Adrenal gland (tissue), 12 donors: Measurements from ENCODE around the gene KCNN2. TPM values are rescaled to one million over a fixed set of nuclear protein-coding genes. Genes with fewer than 3 reads are reported as not detected.

Experiments
- DNase-seq, 7 donors: peaks; one replicate each; pipeline ENCODE4 v3.0.0-alpha.2; 2019 to 2020
- H3K27ac ChIP-seq, 5 donors: fragments of 200-600 bp; sonication (generic) in 4 of 5; 1 replicate in 3 of 5; 2 replicates in 2 of 5; pipeline versions ENCODE4 v1.5.1 to v1.8.0; 2016 to 2020; ENCODE audit warnings: mild to moderate bottlenecking in 1 of 5
- H3K27me3 ChIP-seq: fragments of 200-600 bp; 2 replicates; pipeline ENCODE4 v1.8.0; 2021
- H3K36me3 ChIP-seq, 2 donors: fragments of 200-600 bp; replicated peaks in 1 of 2; 1 replicate in 1 of 2; 2 replicates in 1 of 2; pipeline versions ENCODE4 v1.5.1 to v1.8.0; 2018 to 2022
- H3K4me1 ChIP-seq, 2 donors: fragments of 200-600 bp; replicated peaks in 1 of 2; 1 replicate in 1 of 2; 2 replicates in 1 of 2; pipeline versions ENCODE4 v1.5.1 to v1.8.0; 2018 to 2021
- H3K4me3 ChIP-seq, 4 donors: fragments of 200-600 bp; sonication (generic) in 3 of 4; one replicate each; pipeline ENCODE4 v1.5.1; 2016 to 2018
- H3K9me3 ChIP-seq, 3 donors: fragments of 200-600 bp; sonication (generic) in 1 of 3; replicated peaks in 1 of 3; 1 replicate in 2 of 3; 2 replicates in 1 of 3; pipeline versions ENCODE4 v1.5.1 to v1.8.0; 2016 to 2021
- POLR2A ChIP-seq, 2 donors: fragments of 450-650 bp; IDR thresholded peaks; one replicate each; pipeline ENCODE4 v1.6.1; 2017; ENCODE audit warnings: antibody characterized with exemption in 2 of 2, mild to moderate bottlenecking in 2 of 2, moderate library complexity in 1 of 2
- WGBS, 4 donors: extraction: QIAGEN DNeasy Blood & Tissue Kit in 2 of 4; methylation state at CpG; one replicate each; pipeline versions ENCODE4 v1.1.5 to v1.1.7; 2013 to 2017; 5-methylcytosine and 5-hydroxymethylcytosine counted together
- intact Hi-C, 2 donors: fragments of 100-400 bp; cut with DNase I; formaldehyde crosslinking; loops; one replicate each; pipeline versions ENCODE4 v1.14.1 to v1.15.0; 2022 to 2023
- polyA plus RNA-seq, 3 donors: library from polyadenylated mRNA; stranded (reverse); fragments of 200-250 nt in 2 of 3; fragments of 350-450 nt in 1 of 3; fragmentation: Illumina TruSeq in 1 of 3; extraction: RNeasy Lipid Tissue Mini Kit (QIAGEN cat#74804) in 1 of 3; gene quantifications; one replicate each; pipeline ENCODE4 v1.2.3, GENCODE V29; 2013 to 2014
- total RNA-seq, 9 donors: library from RNA; depleted of rRNA in 4 of 9; stranded (reverse); fragments of >200 nt in 4 of 9; fragments of 120-200 nt in 1 of 9; fragmentation: NEBNext Ultra II Directional in 1 of 9; extraction: Animal tissue kit (Norgen Biotek cat#: 25700) in 1 of 9; gene quantifications; one replicate each; pipeline versions ENCODE4 v1.1.0 to v1.2.4, GENCODE V29; 2013 to 2023
- TF ChIP-seq, protein P1 (sequence below), 6 experiments: fragments of 450-650 bp in 4 of 6; fragments of 200-600 bp in 2 of 6; sonication (generic) in 1 of 6; IDR thresholded peaks; 1 replicate in 5 of 6; 2 replicates in 1 of 6; pipeline versions ENCODE4 v1.5.1 to v1.8.0; 2016 to 2021; ENCODE audit warnings: antibody characterized with exemption in 6 of 6, mild to moderate bottlenecking in 2 of 6, moderate library complexity in 1 of 6
- donor health status: healthy with polysubstance abuse.
- donor health status: Bipolar disorder and iron deficiency.
- donor health status: DM: yes; HTN: yes; CAD: no.
- donor health status: DM: no; HTN: no; CAD: no.
- donor health status: DM: no; HTN: no; CAD: no.
- donor health status: DM: yes; HTN: yes; CAD: no.

KCNN2 gene
- total and polyA plus RNA-seq, 12 donors, result 18.5 to 184 (median 44.7) TPM

DNA sequence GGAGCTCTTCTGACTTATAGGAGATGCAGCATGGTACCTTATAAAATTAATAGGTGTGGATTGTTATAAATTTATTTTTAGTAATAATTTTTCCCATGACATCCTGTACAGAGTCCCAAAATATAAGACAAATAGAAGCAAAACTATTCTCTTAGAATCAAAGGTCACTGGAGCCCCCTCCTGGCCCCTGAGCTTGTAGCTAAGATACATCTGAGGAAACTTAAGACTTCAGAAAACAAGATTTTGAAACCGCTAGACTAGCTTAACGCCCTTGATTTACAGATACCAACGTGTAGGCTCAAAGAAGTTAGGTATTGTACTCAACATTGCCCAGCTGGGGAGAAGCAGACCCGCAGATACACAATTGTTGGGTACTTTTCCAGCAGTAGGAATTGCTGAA, 45.7 kb upstream of the KCNN2 start:
- Histone ChIP-seq H3K4me1 (no peaks in the 10 kb centered on the region), H3K36me3 (no peaks in the 10 kb centered on the region), H3K27ac (no peak overlapping the region), H3K27me3 (no peaks in the 10 kb centered on the region), H3K9me3 (no peaks in the 10 kb centered on the region), H3K4me3 (no peak overlapping the region)
- TF ChIP-seq, protein P1, sequence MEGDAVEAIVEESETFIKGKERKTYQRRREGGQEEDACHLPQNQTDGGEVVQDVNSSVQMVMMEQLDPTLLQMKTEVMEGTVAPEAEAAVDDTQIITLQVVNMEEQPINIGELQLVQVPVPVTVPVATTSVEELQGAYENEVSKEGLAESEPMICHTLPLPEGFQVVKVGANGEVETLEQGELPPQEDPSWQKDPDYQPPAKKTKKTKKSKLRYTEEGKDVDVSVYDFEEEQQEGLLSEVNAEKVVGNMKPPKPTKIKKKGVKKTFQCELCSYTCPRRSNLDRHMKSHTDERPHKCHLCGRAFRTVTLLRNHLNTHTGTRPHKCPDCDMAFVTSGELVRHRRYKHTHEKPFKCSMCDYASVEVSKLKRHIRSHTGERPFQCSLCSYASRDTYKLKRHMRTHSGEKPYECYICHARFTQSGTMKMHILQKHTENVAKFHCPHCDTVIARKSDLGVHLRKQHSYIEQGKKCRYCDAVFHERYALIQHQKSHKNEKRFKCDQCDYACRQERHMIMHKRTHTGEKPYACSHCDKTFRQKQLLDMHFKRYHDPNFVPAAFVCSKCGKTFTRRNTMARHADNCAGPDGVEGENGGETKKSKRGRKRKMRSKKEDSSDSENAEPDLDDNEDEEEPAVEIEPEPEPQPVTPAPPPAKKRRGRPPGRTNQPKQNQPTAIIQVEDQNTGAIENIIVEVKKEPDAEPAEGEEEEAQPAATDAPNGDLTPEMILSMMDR (IDR thresholded peaks at IDR 0.05), result no peak
- no peak for TF ChIP-seq POLR2A (IDR thresholded peaks at IDR 0.05)
- DNase-seq, result no peak
- intact Hi-C loops, result no loop called here
- 45 to 71% (median 62%) methylated on average over 4 of the region's 4 CpGs for WGBS, 4 donors

DNA sequence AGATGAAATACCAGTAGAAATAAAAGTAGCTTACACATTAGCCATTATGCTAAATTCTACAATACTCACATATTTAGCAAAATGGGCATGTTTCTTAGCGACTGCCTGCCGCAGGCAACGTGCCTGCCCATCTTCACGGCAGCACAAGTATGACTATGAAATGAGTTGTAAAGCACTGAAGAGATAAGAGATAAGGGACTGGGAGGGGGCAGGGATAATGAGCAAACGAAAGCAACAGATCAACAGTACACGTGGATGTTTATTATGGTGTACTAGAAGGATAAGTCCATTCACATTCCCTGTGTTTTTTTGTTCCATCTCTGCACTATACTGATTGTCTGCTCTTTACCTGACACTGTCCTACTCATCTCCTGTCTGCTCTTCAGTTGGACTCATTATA, 44.1 kb upstream of the KCNN2 start:
- Histone ChIP-seq H3K4me3 (no peak overlapping the region), H3K9me3 (no peaks in the 10 kb centered on the region), H3K36me3 (no peaks in the 10 kb centered on the region), H3K4me1 (no peaks in the 10 kb centered on the region), H3K27ac (no peak overlapping the region), H3K27me3 (no peaks in the 10 kb centered on the region)
- intact Hi-C loops, result no loop called here
- WGBS, 4 donors, result 45 to 64% (median 57%) methylated on average over 6 of the region's 6 CpGs
- no peak for DNase-seq
- TF ChIP-seq, protein P1 (IDR thresholded peaks at IDR 0.05), result no peak
- TF ChIP-seq POLR2A (IDR thresholded peaks at IDR 0.05), result no peak

DNA sequence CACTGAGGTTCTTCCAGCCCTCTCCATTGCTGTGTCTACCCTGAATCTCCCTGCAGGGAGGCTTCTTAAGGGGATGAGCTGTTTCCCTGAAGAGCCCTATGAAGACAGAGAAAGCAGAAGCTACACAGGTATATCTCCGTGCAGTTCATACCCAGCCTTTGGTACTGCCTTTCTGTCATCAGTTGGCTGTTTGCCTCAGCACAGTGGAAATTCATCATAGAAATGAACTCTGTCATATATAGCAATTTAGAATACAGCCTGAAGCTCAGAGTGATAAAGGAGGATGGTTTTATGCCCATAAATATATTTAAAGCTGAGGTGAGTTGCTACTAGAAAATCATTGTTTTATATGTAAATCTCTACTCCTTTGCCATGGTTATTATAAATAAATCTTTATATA, 42.6 kb upstream of the KCNN2 start:
- no peaks in the 10 kb centered on the region for H3K9me3 ChIP-seq
- H3K27ac ChIP-seq, result no peak overlapping the region
- H3K36me3 ChIP-seq, result no peaks in the 10 kb centered on the region
- DNase-seq, result no peak
- 54 to 75% (median 70%) methylated on average over 1 of the region's 1 CpG for WGBS, 4 donors
- no peak overlapping the region for H3K4me3 ChIP-seq
- intact Hi-C loops, result no loop called here
- no peaks in the 10 kb centered on the region for H3K27me3 ChIP-seq
- TF ChIP-seq POLR2A (IDR thresholded peaks at IDR 0.05), result no peak
- TF ChIP-seq, protein P1 (IDR thresholded peaks at IDR 0.05), result no peak
- no peaks in the 10 kb centered on the region for H3K4me1 ChIP-seq

DNA sequence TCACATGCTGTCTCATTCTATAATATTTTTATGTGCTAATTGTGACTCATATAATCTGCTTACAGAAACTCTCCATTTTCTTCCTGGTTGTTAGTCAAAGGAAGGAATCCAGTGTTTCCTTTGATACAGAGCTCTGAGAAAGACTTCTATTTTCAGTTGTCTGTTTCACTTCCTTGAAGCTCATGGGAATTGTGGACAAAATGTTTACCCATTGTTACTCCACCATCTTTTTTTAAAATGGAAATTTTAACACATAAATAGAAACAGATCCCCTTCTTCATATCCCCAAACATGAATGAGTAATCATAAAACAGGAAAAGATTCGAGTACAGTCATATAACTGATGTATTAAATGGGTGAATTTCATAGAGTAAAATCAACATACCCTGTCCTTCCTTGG, 42.0 kb upstream of the KCNN2 start:
- DNase-seq, result no peak
- H3K36me3 ChIP-seq, result no peaks in the 10 kb centered on the region
- H3K27ac ChIP-seq, result no peak overlapping the region
- H3K4me3 ChIP-seq, result no peak overlapping the region
- 44 to 59% (median 49%) methylated on average over 1 of the region's 1 CpG for WGBS, 4 donors
- no peaks in the 10 kb centered on the region for H3K4me1 ChIP-seq
- no peaks in the 10 kb centered on the region for H3K27me3 ChIP-seq
- intact Hi-C loops, result no loop called here
- TF ChIP-seq POLR2A (IDR thresholded peaks at IDR 0.05), result no peak
- TF ChIP-seq, protein P1 (IDR thresholded peaks at IDR 0.05), result no peak
- no peaks in the 10 kb centered on the region for H3K9me3 ChIP-seq
